Left ventricle myocardium inferior (tissue), 1 donor: ENCODE data around the gene PRR12. TPM values are rescaled to one million over a fixed set of nuclear protein-coding genes. Genes with fewer than 3 reads are reported as not detected.

ENCODE experiments used
- DNase-seq: peaks from one replicate; pipeline ENCODE4 v3.0.0-alpha.2; 2020
- H3K27ac ChIP-seq: fragments of 200-600 bp; replicated peaks from 2 replicates; pipeline ENCODE4 v1.8.0; 2021
- H3K27me3 ChIP-seq: fragments of 200-600 bp; 2 replicates; pipeline ENCODE4 v1.8.0; 2021; ENCODE audit warnings: low read depth
- H3K36me3 ChIP-seq: fragments of 200-600 bp; 2 replicates; pipeline ENCODE4 v1.8.0; 2021
- H3K4me1 ChIP-seq: fragments of 200-600 bp; 2 replicates; pipeline ENCODE4 v1.8.0; 2021
- H3K4me3 ChIP-seq: fragments of 200-600 bp; 2 replicates; pipeline ENCODE4 v1.8.0; 2021; ENCODE audit warnings: mild to moderate bottlenecking, moderate library complexity
- H3K9me3 ChIP-seq: fragments of 200-600 bp; replicated peaks from 2 replicates; pipeline ENCODE4 v1.8.0; 2021
- intact Hi-C: fragments of 100-400 bp; cut with micrococcal nuclease; formaldehyde crosslinking; loops from one replicate; pipeline ENCODE4 v1.11.0; 2022
- total RNA-seq: library from RNA; stranded (reverse); fragmentation: NEBNext Ultra II Directional; extraction: Animal tissue kit (Norgen Biotek cat#: 25700); gene quantifications from one replicate; pipeline ENCODE4 v1.2.1, GENCODE V29; 2021
- TF ChIP-seq, protein P1 (sequence below): fragments of 200-600 bp; IDR thresholded peaks from 2 replicates; pipeline ENCODE4 v1.8.0; 2021; ENCODE audit warnings: antibody characterized with exemption, mild to moderate bottlenecking, borderline replicate concordance
- donor health status: DM: no; HTN: yes; CAD: no; lungs with severe emphysema.

Gene PRR12
- total RNA-seq, 1 donor from 2014 or later = 15.5 TPM

GRCh38 chr19:49554701-49555181, 36.2 kb upstream of the PRR12 start:
- Histone ChIP-seq H3K4me3 (no peak overlapping the region), H3K27me3 (no peaks in the 10 kb centered on the region), H3K9me3 (no peaks in the 10 kb centered on the region), H3K27ac (peak overlapping the region; percentile 47), H3K4me1 (peaks cover 11% of the 10 kb centered on the region), H3K36me3 (peaks cover 47% of the 10 kb centered on the region)
- intact Hi-C loops = no loop called here
- DNase-seq = no peak
- TF ChIP-seq, protein P1, sequence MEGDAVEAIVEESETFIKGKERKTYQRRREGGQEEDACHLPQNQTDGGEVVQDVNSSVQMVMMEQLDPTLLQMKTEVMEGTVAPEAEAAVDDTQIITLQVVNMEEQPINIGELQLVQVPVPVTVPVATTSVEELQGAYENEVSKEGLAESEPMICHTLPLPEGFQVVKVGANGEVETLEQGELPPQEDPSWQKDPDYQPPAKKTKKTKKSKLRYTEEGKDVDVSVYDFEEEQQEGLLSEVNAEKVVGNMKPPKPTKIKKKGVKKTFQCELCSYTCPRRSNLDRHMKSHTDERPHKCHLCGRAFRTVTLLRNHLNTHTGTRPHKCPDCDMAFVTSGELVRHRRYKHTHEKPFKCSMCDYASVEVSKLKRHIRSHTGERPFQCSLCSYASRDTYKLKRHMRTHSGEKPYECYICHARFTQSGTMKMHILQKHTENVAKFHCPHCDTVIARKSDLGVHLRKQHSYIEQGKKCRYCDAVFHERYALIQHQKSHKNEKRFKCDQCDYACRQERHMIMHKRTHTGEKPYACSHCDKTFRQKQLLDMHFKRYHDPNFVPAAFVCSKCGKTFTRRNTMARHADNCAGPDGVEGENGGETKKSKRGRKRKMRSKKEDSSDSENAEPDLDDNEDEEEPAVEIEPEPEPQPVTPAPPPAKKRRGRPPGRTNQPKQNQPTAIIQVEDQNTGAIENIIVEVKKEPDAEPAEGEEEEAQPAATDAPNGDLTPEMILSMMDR = no peak

DNA sequence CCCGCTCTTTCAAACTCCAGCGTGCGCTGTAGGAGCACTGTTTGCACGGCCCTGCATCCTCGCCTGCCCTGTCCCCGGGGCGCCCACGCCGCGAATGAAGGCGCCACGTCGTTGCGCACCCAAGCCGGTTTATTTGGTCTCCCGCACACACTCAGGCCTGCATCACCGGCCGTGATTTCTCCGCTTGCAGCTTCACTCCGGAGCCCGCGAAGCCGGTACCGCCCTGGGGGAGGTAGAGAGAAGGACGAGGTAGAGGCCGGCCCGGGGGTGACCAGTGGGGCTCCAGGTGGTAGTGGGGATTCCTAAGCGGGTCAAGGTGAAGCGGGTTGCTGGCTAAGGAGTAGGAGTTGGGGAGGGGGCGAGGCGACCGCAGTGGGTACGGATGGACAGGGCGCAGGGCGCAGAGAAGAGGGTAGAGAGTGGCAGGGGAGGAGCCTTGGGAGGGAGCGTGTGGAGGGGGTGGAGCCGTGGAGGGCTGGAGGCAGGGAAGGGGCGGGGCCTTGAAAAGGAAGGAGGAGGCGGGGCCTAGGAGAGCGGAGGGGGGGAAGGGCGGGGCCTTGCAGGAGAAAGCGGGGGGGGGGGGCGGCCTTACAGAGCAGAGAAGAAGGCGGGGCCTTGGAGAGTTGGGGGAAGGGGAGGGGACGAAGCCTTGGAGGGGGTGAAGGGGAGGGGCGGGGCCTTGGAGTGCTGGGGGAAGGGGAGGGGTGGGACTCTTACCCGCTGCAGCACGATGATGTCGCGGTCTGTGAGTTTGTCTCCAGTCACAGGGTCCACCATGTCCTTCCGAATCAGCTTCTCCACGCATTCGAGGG, 35.2 kb upstream of the PRR12 start:
- intact Hi-C loops = no loop called here
- H3K4me3 ChIP-seq = no peak overlapping the region
- H3K9me3 ChIP-seq = no peaks in the 10 kb centered on the region
- H3K4me1 ChIP-seq = peaks cover 11% of the 10 kb centered on the region
- H3K27me3 ChIP-seq = no peaks in the 10 kb centered on the region
- H3K27ac ChIP-seq = peak overlapping the region; percentile 47
- TF ChIP-seq, protein P1 = no peak
- H3K36me3 ChIP-seq = peaks cover 53% of the 10 kb centered on the region
- DNase-seq = peak; percentile 32

GRCh38 chr19:49556412-49557398, 34.3 kb upstream of the PRR12 start:
- no peak overlapping the region for H3K27ac ChIP-seq

GRCh38 chr19:49557641-49558325, 33.2 kb upstream of the PRR12 start:
- intact Hi-C loops = no loop called here
- Histone ChIP-seq H3K9me3 (no peaks in the 10 kb centered on the region), H3K4me1 (peaks cover 11% of the 10 kb centered on the region), H3K27me3 (no peaks in the 10 kb centered on the region), H3K36me3 (peaks cover 53% of the 10 kb centered on the region), H3K27ac (no peak overlapping the region), H3K4me3 (no peak overlapping the region)
- TF ChIP-seq, protein P1 = no peak
- DNase-seq = no peak

More at GRCh38 chr19:49556412-49557398, 34.3 kb upstream of the PRR12 start:
- TF ChIP-seq, protein P1 = no peak
- DNase-seq = no peak
- Histone ChIP-seq H3K4me1 (peaks cover 11% of the 10 kb centered on the region), H3K27me3 (no peaks in the 10 kb centered on the region), H3K36me3 (peaks cover 53% of the 10 kb centered on the region), H3K4me3 (no peak overlapping the region), H3K9me3 (no peaks in the 10 kb centered on the region)
- intact Hi-C loops = no loop called here

- DNase-seq = no peak
- Histone ChIP-seq H3K27ac (no peak overlapping the region), H3K4me1 (peaks cover 16% of the 10 kb centered on the region), H3K9me3 (no peaks in the 10 kb centered on the region), H3K36me3 (peaks cover 53% of the 10 kb centered on the region), H3K4me3 (no peak overlapping the region), H3K27me3 (no peaks in the 10 kb centered on the region)
- intact Hi-C loops = no loop called here
- TF ChIP-seq, protein P1 = no peak
Measured at GRCh38 chr19:49558591-49558990, 32.4 kb upstream of the PRR12 start.
